Kidney epithelial cell (primary cell): ENCODE measurements around the gene DUOXA1. TPM values are rescaled to one million over a fixed set of nuclear protein-coding genes. Genes with fewer than 3 reads are reported as not detected.
"Not testable (repeated sequence)": the region's sequence is repeated elsewhere in the genome, so short reads cannot be mapped to it uniquely, and the experiment has no call there.

Source experiments
- DNase-seq: peaks from one replicate; pipeline ENCODE4 v3.0.0-alpha.2; 2010; ENCODE audit warnings: low read depth
- H3K27me3 ChIP-seq: 2 replicates; pipeline ENCODE4 v1.6.0; 2011; ENCODE audit warnings: low read length; ENCODE audit not compliant: control insufficient read depth, insufficient read depth
- H3K36me3 ChIP-seq: 2 replicates; pipeline ENCODE4 v1.5.1; 2011; ENCODE audit warnings: low read length; ENCODE audit not compliant: control insufficient read depth, insufficient read depth
- H3K4me3 ChIP-seq: 2 replicates; pipeline ENCODE4 v1.5.1; 2011; ENCODE audit warnings: low read depth, mild to moderate bottlenecking, control low read depth, low read length
- CTCF ChIP-seq: IDR thresholded peaks from 2 replicates; pipeline ENCODE4 v1.5.1; 2011; ENCODE audit warnings: mild to moderate bottlenecking, moderate library complexity, low read length, control low read depth, inconsistent platforms; ENCODE audit not compliant: insufficient read depth, poor library complexity, severe bottlenecking
- total RNA-seq: library from RNA; depleted of rRNA; stranded (reverse); fragments of >200 nt; gene quantifications from 2 replicates; pipeline ENCODE4 v1.2.3, GENCODE V29; 2015

The DUOXA1 gene
- total RNA-seq, 1 donor from 2014 or later, result not detected

GRCh38 chr15:45088801-45089711 is 40.6 kb downstream of the DUOXA1 start:
- H3K4me3 ChIP-seq, result no peak overlapping the region
- TF ChIP-seq CTCF, result no peak
- peaks cover 2% of the 10 kb centered on the region for H3K27me3 ChIP-seq
- DNase-seq, result no peak
- H3K36me3 ChIP-seq, result no peaks in the 10 kb centered on the region

GRCh38 chr15:45087513-45087912 is 42.2 kb downstream of the DUOXA1 start:
- peaks cover 2% of the 10 kb centered on the region for H3K27me3 ChIP-seq

GRCh38 chr15:45084163-45084562 is 45.5 kb downstream of the DUOXA1 start:
- TF ChIP-seq CTCF, result no peak
- Histone ChIP-seq H3K4me3 (no peak overlapping the region), H3K27me3 (peaks cover 2% of the 10 kb centered on the region), H3K36me3 (no peaks in the 10 kb centered on the region)
- DNase-seq, result no peak

More at GRCh38 chr15:45087513-45087912, 42.2 kb downstream of the DUOXA1 start:
- DNase-seq, result no peak
- H3K36me3 ChIP-seq, result no peaks in the 10 kb centered on the region
- no peak for TF ChIP-seq CTCF
- no peak overlapping the region for H3K4me3 ChIP-seq

- TF ChIP-seq CTCF, result no peak
- H3K4me3 ChIP-seq, result no peak overlapping the region
- peaks cover 2% of the 10 kb centered on the region for H3K27me3 ChIP-seq
- H3K36me3 ChIP-seq, result no peaks in the 10 kb centered on the region
- no peak for DNase-seq
Measured at GRCh38 chr15:45083223-45083622, 46.5 kb downstream of the DUOXA1 start.

GRCh38 chr15:45082412-45082811 is 47.3 kb downstream of the DUOXA1 start:
- not testable (repeated sequence) for H3K27me3 ChIP-seq, H3K4me3 ChIP-seq, H3K36me3 ChIP-seq, DNase-seq

- not testable (repeated sequence) for DNase-seq, H3K36me3 ChIP-seq, H3K4me3 ChIP-seq, H3K27me3 ChIP-seq
Measured at GRCh38 chr15:45080593-45080992, 49.1 kb downstream of the DUOXA1 start.

- H3K27me3 ChIP-seq, H3K4me3 ChIP-seq, DNase-seq: not testable (repeated sequence)
Measured at GRCh38 chr15:45079628-45080246, 49.9 kb downstream of the DUOXA1 start.

GRCh38 chr15:45079201-45079600 is 50.5 kb downstream of the DUOXA1 start:
- not testable (repeated sequence) for DNase-seq, H3K4me3 ChIP-seq, H3K27me3 ChIP-seq, H3K36me3 ChIP-seq

More at GRCh38 chr15:45079628-45080246, 49.9 kb downstream of the DUOXA1 start:
- H3K36me3 ChIP-seq, result not testable (repeated sequence)

GRCh38 chr15:45077391-45077790 is 52.3 kb downstream of the DUOXA1 start:
- not testable (repeated sequence) for DNase-seq, H3K27me3 ChIP-seq, H3K36me3 ChIP-seq

More at GRCh38 chr15:45077391-45077790, 52.3 kb downstream of the DUOXA1 start:
- H3K4me3 ChIP-seq, result not testable (repeated sequence)
